Gastrocnemius medialis (tissue), 4 donors: ENCODE data around the gene FYB1. TPM values are rescaled to one million over a fixed set of nuclear protein-coding genes. Genes with fewer than 3 reads are reported as not detected.

Source experiments
- ATAC-seq, 2 donors: fragments of 150-250 bp; one replicate each; pipeline ENCODE4 v1.9.1; 2016
- DNase-seq, 2 donors: peaks; one replicate each; pipeline ENCODE4 v3.0.0-alpha.2; 2019
- H3K27ac ChIP-seq, 4 donors: fragments of 200-600 bp; sonication (generic); 1 replicate in 1 of 4; 2 replicates in 3 of 4; pipeline ENCODE4 v1.5.1; 2016 to 2018; ENCODE audit warnings: mild to moderate bottlenecking in 2 of 4, moderate library complexity in 1 of 4
- H3K27me3 ChIP-seq, 3 donors: fragments of 200-600 bp; sonication (generic) in 2 of 3; 1 replicate in 1 of 3; 2 replicates in 2 of 3; pipeline versions ENCODE4 v1.5.1 to v1.6.0; 2016 to 2019; ENCODE audit warnings: mild to moderate bottlenecking in 1 of 3, moderate library complexity in 1 of 3
- H3K36me3 ChIP-seq, 2 donors: fragments of 200-600 bp; sonication (generic) in 1 of 2; one replicate each; pipeline ENCODE4 v1.5.1; 2017 to 2018
- H3K4me1 ChIP-seq, 2 donors: fragments of 200-600 bp; sonication (generic) in 1 of 2; one replicate each; pipeline ENCODE4 v1.5.1; 2016 to 2017; ENCODE audit warnings: mild to moderate bottlenecking in 2 of 2
- H3K4me3 ChIP-seq, 4 donors: fragments of 200-600 bp; sonication (generic) in 3 of 4; 1 replicate in 1 of 4; 2 replicates in 3 of 4; pipeline ENCODE4 v1.5.1; 2016 to 2019; ENCODE audit warnings: mild to moderate bottlenecking in 2 of 4
- H3K9me3 ChIP-seq, 3 donors: fragments of 200-600 bp; sonication (generic) in 2 of 3; 1 replicate in 1 of 3; 2 replicates in 2 of 3; pipeline ENCODE4 v1.5.1; 2016 to 2019
- CTCF ChIP-seq, 5 experiments: fragments of 450-650 bp in 3 of 5; fragments of 200-600 bp in 2 of 5; sonication (generic) in 2 of 5; IDR thresholded peaks in 4 of 5; conservative IDR thresholded peaks in 1 of 5; 1 replicate in 4 of 5; 2 replicates in 1 of 5; pipeline ENCODE4 v1.5.1; 2016 to 2019; ENCODE audit warnings: antibody characterized with exemption in 5 of 5, mild to moderate bottlenecking in 3 of 5, moderate library complexity in 3 of 5
- POLR2A ChIP-seq, 2 donors: fragments of 450-650 bp; IDR thresholded peaks; one replicate each; pipeline ENCODE4 v1.6.1; 2017; ENCODE audit warnings: antibody characterized with exemption in 2 of 2, mild to moderate bottlenecking in 2 of 2, moderate library complexity in 2 of 2
- in situ Hi-C, 4 donors: fragments of 200-750 bp; cut with MboI; loops; one replicate each; pipeline versions ENCODE4 v1.15.0 to v1.8.0; 2017; ENCODE audit warnings: low sequenced_read_pairs in 4 of 4
- intact Hi-C: fragments of 100-400 bp; cut with DNase I; formaldehyde crosslinking; loops from one replicate; pipeline ENCODE4 v1.15.1; 2023; ENCODE audit warnings: low total_unique reads
- total RNA-seq, 4 donors: library from RNA; depleted of rRNA; stranded (reverse); fragments of >200 nt; gene quantifications; one replicate each; pipeline versions ENCODE4 v1.1.0 to v1.2.3, GENCODE V29; 2016

FYB1 gene
- total RNA-seq, 4 donors from 2014 or later: 1.1 to 5.6 (median 2.6) TPM

DNA sequence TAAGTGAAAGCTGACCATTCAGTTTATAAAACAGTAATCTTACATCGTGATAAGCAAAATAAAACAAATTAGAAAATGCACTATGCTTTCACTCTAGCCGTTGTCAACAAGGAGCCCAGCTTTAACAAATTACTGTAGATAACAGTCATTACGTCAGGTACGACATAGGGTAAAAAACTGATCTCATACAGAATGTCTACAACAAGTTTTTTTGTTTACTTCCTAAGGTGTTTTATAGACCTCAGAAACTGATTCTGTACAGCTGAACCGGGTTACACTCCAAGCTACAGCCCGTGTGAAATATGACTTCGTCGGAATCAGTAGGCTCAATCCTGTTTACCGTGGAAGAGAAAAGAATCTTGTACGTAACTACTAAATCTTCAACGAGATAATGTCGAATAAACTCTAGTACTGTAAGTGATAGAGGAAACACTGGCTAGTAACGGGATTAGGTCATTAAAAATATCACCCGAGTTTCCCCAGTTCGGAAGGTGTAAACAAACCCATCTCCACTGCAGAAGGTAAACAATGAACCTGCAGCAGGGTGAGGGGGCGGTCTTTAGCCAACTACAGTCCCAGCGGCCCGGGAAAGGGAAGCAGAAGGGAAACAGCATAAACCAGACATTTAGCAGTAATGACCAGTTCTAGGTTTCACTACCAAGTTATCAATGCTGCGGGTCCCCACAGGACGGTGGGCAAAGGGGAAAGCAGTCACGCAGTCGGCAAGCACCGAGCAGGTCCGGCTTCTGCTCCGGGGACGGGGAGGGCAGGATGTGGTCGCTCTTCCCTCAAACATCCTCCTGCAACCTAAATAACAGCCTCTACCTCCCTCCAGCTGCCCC is 146.2 kb downstream of the FYB1 start:
- H3K36me3 ChIP-seq: no peaks in the 10 kb centered on the region
- peaks cover 51 to 53% of the 10 kb centered on the region in 2 donors for H3K4me1 ChIP-seq
- in situ Hi-C loops (no loop called here), intact Hi-C loops (loop anchor here (5.0 to 10.0 kb wide), 2 partner anchors 518 to 606 kb away; partner anchors contain the start of gene LIFR)
- ATAC-seq (peak; percentile 38 to 59), DNase-seq (peak in 1 of 2 donors; percentile 31)
- no peak for TF ChIP-seq CTCF (IDR thresholded peaks at IDR 0.05 in 4 of 5, conservative IDR thresholded peaks at IDR 0.05 in 1 of 5)
- TF ChIP-seq POLR2A (IDR thresholded peaks at IDR 0.05): no peak
- peak overlapping the region; percentile 89 to 95 (median 94) for H3K4me3 ChIP-seq
- peak overlapping the region; percentile 98 to 100 (median 99) for H3K27ac ChIP-seq
- no peaks in the 10 kb centered on the region for H3K27me3 ChIP-seq
- H3K9me3 ChIP-seq: no peaks in the 10 kb centered on the region

GRCh38 chr5:39068099-39068498 is 151.3 kb downstream of the FYB1 start:
- DNase-seq: no peak
- no peaks in the 10 kb centered on the region for H3K9me3 ChIP-seq
- ATAC-seq: no peak
- no peak overlapping the region for H3K4me3 ChIP-seq
- TF ChIP-seq POLR2A (IDR thresholded peaks at IDR 0.05): no peak
- no peak for TF ChIP-seq CTCF (IDR thresholded peaks at IDR 0.05 in 4 of 5, conservative IDR thresholded peaks at IDR 0.05 in 1 of 5)
- no peaks in the 10 kb centered on the region for H3K36me3 ChIP-seq
- H3K27me3 ChIP-seq: no peaks in the 10 kb centered on the region
- H3K4me1 ChIP-seq: peaks cover 58 to 64% of the 10 kb centered on the region in 2 donors
- in situ Hi-C loops: loop anchor here in 1 of 4 donors (10.0 kb wide), 1 partner anchor 53 kb away; no protein-coding TSS in a partner anchor
- H3K27ac ChIP-seq: no peak overlapping the region
- intact Hi-C loops: loop anchor here (5.0 kb wide), 1 partner anchor 504 kb away; no protein-coding TSS in a partner anchor

DNA sequence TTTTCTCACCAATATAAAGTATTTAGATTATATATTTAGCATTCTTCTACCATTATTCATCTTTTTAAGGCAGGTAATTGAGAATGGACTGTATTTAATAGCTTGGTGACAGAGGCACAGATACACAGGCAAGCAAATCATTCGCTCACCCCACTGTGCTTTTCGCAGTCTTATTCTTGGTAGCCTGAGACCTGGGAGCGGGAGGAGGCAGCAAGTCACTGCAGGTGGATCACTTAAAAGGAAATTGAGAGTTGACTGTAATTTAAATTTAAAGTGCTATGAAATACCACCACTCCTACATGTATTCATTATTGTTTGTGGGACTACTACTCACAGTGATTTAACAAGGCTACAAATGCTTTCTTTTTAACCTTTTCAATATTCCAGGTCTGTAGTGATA is 154.9 kb downstream of the FYB1 start:
- no peak overlapping the region for H3K27ac ChIP-seq
- no peak for DNase-seq
- ATAC-seq: no peak
- H3K27me3 ChIP-seq: no peaks in the 10 kb centered on the region
- no peaks in the 10 kb centered on the region for H3K36me3 ChIP-seq
- intact Hi-C loops: no loop called here
- TF ChIP-seq CTCF (IDR thresholded peaks at IDR 0.05 in 4 of 5, conservative IDR thresholded peaks at IDR 0.05 in 1 of 5): no peak
- TF ChIP-seq POLR2A (IDR thresholded peaks at IDR 0.05): no peak
- H3K4me3 ChIP-seq: no peak overlapping the region
- H3K4me1 ChIP-seq: peaks cover 57 to 67% of the 10 kb centered on the region in 2 donors
- no peaks in the 10 kb centered on the region for H3K9me3 ChIP-seq
- in situ Hi-C loops: loop anchor here in 1 of 4 donors (10.0 kb wide), 1 partner anchor 50 kb away; no protein-coding TSS in a partner anchor

DNA sequence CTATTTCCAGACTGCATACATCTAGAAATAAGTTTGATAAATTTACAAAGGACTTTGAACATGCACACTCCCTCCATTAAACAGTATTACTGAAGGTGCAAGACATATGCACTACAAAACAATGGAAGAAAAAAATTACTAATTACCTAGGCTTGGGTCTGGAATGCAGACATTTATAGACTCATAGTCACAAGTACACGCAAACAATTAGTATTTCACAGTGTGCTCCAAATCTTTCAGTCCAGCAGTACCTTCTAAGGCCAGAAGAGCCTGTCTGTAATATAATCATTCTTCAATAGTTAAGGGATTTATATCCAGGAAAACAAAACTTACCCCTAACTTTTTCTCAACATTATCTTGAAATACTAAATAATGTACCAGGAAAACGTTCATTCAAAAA is 156.3 kb downstream of the FYB1 start:
- H3K36me3 ChIP-seq: no peaks in the 10 kb centered on the region
- H3K9me3 ChIP-seq: no peaks in the 10 kb centered on the region
- peak; percentile 37 to 56 for ATAC-seq
- in situ Hi-C loops (loop anchor here in 1 of 4 donors (10.0 kb wide), 1 partner anchor 48 kb away; no protein-coding TSS in a partner anchor), intact Hi-C loops (no loop called here)
- no peaks in the 10 kb centered on the region for H3K27me3 ChIP-seq
- TF ChIP-seq POLR2A (IDR thresholded peaks at IDR 0.05) (no peak), CTCF (IDR thresholded peaks at IDR 0.05 in 4 of 5, conservative IDR thresholded peaks at IDR 0.05 in 1 of 5) (peak in 1 of 5 experiments; percentile 25)
- H3K27ac ChIP-seq: peak overlapping the region in 3 of 4 donors; percentile 15 to 60 (median 48)
- H3K4me1 ChIP-seq: peaks cover 57 to 72% of the 10 kb centered on the region in 2 donors
- DNase-seq: no peak
- no peak overlapping the region for H3K4me3 ChIP-seq
